Uterus (tissue), 2 donors: ENCODE measurements around the gene ZFYVE1.

Experiments
- POLR2A ChIP-seq, 2 donors: fragments of 450-650 bp; IDR thresholded peaks; one replicate each; pipeline ENCODE4 v1.6.1; 2016; ENCODE audit warnings: antibody characterized with exemption in 2 of 2, mild to moderate bottlenecking in 1 of 2, moderate library complexity in 1 of 2
- TF ChIP-seq, protein P1 (sequence below), 4 experiments: fragments of 200-600 bp in 2 of 4; fragments of 450-650 bp in 2 of 4; sonication (generic) in 2 of 4; IDR thresholded peaks; one replicate each; pipeline ENCODE4 v1.5.1; 2016 to 2019; ENCODE audit warnings: antibody characterized with exemption in 4 of 4, mild to moderate bottlenecking in 2 of 4, moderate library complexity in 1 of 4

DNA sequence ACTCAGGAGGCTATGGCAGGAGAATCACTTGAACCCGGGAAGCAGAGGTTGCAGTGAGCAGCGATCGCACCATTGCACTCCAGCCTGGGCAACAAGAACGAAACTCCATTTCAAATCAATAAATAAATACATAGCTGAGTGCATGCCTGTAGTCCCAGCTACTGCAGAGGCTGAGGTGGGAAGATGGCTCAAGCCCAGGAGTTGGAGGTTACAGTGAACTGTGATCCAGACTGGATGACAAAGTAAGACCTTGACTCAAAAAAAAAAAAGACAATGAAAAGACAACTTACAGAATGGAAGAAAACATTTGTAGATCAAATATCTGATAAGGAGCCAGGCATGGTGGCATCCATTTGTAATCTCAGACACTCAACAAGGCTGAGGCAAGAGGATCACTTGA is 27.6 kb downstream of the ZFYVE1 start:
- TF ChIP-seq POLR2A (IDR thresholded peaks at IDR 0.05): no peak
- TF ChIP-seq, protein P1, sequence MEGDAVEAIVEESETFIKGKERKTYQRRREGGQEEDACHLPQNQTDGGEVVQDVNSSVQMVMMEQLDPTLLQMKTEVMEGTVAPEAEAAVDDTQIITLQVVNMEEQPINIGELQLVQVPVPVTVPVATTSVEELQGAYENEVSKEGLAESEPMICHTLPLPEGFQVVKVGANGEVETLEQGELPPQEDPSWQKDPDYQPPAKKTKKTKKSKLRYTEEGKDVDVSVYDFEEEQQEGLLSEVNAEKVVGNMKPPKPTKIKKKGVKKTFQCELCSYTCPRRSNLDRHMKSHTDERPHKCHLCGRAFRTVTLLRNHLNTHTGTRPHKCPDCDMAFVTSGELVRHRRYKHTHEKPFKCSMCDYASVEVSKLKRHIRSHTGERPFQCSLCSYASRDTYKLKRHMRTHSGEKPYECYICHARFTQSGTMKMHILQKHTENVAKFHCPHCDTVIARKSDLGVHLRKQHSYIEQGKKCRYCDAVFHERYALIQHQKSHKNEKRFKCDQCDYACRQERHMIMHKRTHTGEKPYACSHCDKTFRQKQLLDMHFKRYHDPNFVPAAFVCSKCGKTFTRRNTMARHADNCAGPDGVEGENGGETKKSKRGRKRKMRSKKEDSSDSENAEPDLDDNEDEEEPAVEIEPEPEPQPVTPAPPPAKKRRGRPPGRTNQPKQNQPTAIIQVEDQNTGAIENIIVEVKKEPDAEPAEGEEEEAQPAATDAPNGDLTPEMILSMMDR (IDR thresholded peaks at IDR 0.05): no peak
